SJCRH30 (cell line): ENCODE data around the gene TBL1X. TPM values are rescaled to one million over a fixed set of nuclear protein-coding genes. Genes with fewer than 3 reads are reported as not detected.
"Not testable (repeated sequence)": the region's sequence is repeated elsewhere in the genome, so short reads cannot be mapped to it uniquely, and the experiment has no call there.

Experiments used
- DNase-seq, 2 experiments: peaks; one replicate each; pipeline ENCODE4 v3.0.0-alpha.2; 2015 to 2020
- H3K27ac ChIP-seq: fragments of 250-450 bp; sonication (Bioruptor Pico); 2 replicates; pipeline ENCODE4 v1.5.1; 2020; ENCODE audit warnings: mild to moderate bottlenecking, moderate library complexity
- H3K27me3 ChIP-seq: fragments of 250-450 bp; sonication (Bioruptor Pico); 2 replicates; pipeline ENCODE4 v1.5.1; 2020; ENCODE audit warnings: mild to moderate bottlenecking, moderate library complexity
- H3K36me3 ChIP-seq: fragments of 250-450 bp; sonication (Bioruptor Pico); 2 replicates; pipeline ENCODE4 v1.5.1; 2020; ENCODE audit warnings: mild to moderate bottlenecking, moderate library complexity
- H3K4me1 ChIP-seq: fragments of 250-450 bp; sonication (Bioruptor Pico); 2 replicates; pipeline ENCODE4 v1.5.1; 2020; ENCODE audit warnings: mild to moderate bottlenecking, moderate library complexity
- H3K4me3 ChIP-seq: fragments of 250-450 bp; sonication (Bioruptor Pico); 2 replicates; pipeline ENCODE4 v1.5.1; 2020; ENCODE audit warnings: mild to moderate bottlenecking, moderate library complexity
- H3K9me3 ChIP-seq: fragments of 250-450 bp; sonication (Bioruptor Pico); replicated peaks from 2 replicates; pipeline ENCODE4 v1.5.1; 2020; ENCODE audit warnings: mild to moderate bottlenecking, moderate library complexity
- total RNA-seq: library from RNA; depleted of rRNA; stranded (reverse); fragments of >200 nt; shearing (Covaris generic); gene quantifications from 2 replicates; pipeline ENCODE4 v1.2.3, GENCODE V29; 2014

TBL1X gene
- total RNA-seq, 1 experiment from 2014 or later: 26.3 TPM

- DNase-seq: no peak
- Histone ChIP-seq H3K4me3 (no peak overlapping the region), H3K4me1 (peaks cover 3% of the 10 kb centered on the region; the same call in 1 of the 2 replicates), H3K9me3 (no peaks in the 10 kb centered on the region), H3K27me3 (no peaks in the 10 kb centered on the region), H3K36me3 (no peaks in the 10 kb centered on the region), H3K27ac (no peak overlapping the region)
Observed at GRCh38 chrX:9442056-9442455, 22.8 kb upstream of the TBL1X start.

DNA sequence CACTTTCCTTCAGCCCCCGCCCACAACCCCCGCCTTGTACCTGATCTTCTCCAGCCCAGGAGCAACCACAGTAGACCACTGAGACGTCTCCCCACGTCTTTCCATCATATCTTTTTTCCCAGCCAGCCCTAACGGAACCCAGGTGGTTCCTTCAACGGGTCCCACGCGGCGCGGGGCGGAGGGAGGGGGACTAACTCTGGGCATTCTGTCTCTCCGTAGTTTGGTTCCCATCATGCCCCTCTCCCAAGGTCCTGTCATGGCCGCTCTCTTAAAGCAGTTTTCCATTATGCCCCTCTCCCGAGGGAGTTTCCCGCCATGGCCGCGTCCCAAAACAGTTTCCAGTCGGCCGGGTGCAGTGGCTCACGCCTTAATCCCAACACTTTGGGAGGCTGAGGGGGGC, 21.5 kb upstream of the TBL1X start:
- Histone ChIP-seq H3K4me3 (no peak overlapping the region), H3K36me3 (no peaks in the 10 kb centered on the region)

GRCh38 chrX:9447906-9448305, 17.0 kb upstream of the TBL1X start:
- H3K27me3 ChIP-seq: no peaks in the 10 kb centered on the region
- peaks cover 3% of the 10 kb centered on the region; the same call in 1 of the 2 replicates for H3K4me1 ChIP-seq
- H3K9me3 ChIP-seq: no peaks in the 10 kb centered on the region
- H3K4me3 ChIP-seq: no peak overlapping the region
- DNase-seq: no peak
- no peaks in the 10 kb centered on the region for H3K36me3 ChIP-seq
- H3K27ac ChIP-seq: no peak overlapping the region

More for the DNA sequence above, 21.5 kb upstream of the TBL1X start:
- H3K27ac ChIP-seq: no peak overlapping the region
- H3K9me3 ChIP-seq: no peaks in the 10 kb centered on the region
- peaks cover 3% of the 10 kb centered on the region; the same call in 1 of the 2 replicates for H3K4me1 ChIP-seq
- no peak for DNase-seq
- no peaks in the 10 kb centered on the region for H3K27me3 ChIP-seq

- Histone ChIP-seq H3K27ac (no peak overlapping the region), H3K27me3 (no peaks in the 10 kb centered on the region), H3K36me3 (no peaks in the 10 kb centered on the region), H3K4me1 (peaks cover 5% of the 10 kb centered on the region), H3K9me3 (no peaks in the 10 kb centered on the region; the same call in 1 of the 2 replicates), H3K4me3 (no peak overlapping the region)
- no peak for DNase-seq
Observed at GRCh38 chrX:9456250-9457074, 8.4 kb upstream of the TBL1X start.

DNA sequence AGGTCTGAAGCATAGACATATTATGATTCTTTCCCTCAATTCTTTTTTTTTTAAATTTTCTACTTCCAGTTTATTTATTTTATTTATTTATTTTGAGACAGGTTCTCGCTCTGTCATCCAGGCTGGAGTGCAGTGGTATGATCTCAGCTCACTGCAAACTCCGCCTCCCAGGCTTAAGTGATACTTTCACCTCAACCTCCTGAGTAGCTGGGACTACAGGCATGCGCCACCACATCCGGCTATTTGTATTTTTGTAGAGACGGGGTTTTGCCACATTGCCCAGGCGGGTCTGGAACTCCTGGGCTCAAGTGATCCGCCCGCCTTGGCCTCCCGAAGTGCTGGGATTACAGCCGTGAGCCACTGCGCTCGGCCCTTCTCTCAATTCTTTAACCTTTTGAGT, 6.8 kb upstream of the TBL1X start:
- H3K27me3 ChIP-seq, DNase-seq, H3K36me3 ChIP-seq, H3K27ac ChIP-seq, H3K9me3 ChIP-seq, H3K4me3 ChIP-seq: not testable (repeated sequence)
- peaks cover 17% of the 10 kb centered on the region for H3K4me1 ChIP-seq

DNA sequence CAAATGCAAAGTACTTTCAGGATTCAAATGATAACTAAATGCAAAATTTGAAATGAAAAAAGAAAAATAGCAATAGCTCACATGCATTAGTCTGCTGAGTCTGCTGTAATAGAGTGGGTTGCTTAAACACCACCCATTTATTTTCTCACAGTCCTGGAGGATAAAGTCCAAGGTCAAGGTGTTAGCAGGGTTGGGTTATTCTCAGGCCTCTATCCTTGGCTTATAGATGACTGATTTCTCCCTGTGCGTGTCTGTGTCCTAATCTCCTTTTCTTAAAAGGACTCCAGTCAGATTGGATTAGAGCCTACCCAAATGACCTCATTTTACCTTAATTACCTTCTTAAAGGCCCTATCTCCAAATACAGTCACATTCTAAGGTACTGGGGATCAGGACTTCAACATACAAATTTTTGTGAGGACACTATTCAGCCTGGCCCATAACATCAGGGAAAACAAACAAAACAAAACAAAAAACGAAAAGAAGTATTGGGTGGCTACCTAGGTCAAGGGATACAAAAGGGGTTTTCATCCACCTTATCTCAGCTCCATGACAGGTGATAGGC, 6.3 kb upstream of the TBL1X start:
- Histone ChIP-seq H3K36me3 (no peaks in the 10 kb centered on the region), H3K9me3 (no peaks in the 10 kb centered on the region; the same call in 1 of the 2 replicates), H3K27me3 (no peaks in the 10 kb centered on the region), H3K4me3 (no peak overlapping the region), H3K4me1 (peaks cover 17% of the 10 kb centered on the region), H3K27ac (no peak overlapping the region)
- no peak for DNase-seq

DNA sequence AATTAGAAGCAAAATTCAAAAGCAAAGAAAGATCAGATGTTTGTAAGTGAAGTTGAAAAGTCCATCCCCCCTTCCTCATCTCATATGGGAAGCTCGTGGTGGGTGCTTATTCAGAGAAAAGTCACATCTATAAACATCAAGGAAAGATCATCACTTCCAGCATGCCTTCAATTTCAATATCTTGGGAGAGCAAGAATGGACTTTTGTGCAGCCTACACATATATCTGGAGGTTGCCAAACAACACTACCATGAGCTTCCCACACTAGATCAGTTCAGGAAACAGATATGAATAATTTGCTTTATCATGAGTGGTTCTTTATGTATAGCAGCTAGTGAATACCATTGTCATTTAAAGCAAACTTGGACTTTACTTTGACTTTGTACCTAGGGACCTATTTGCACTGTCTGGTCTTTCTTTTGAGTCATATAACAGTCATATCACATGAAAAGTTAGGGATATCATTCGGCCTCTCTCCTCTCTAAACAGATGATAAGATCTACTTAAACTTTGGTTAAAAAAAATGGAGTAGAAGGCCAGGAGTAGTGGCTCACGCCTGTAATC, 5.6 kb upstream of the TBL1X start:
- no peak overlapping the region for H3K27ac ChIP-seq
- peaks cover 17% of the 10 kb centered on the region for H3K4me1 ChIP-seq
- no peak for DNase-seq
- no peaks in the 10 kb centered on the region for H3K27me3 ChIP-seq
- H3K36me3 ChIP-seq: no peaks in the 10 kb centered on the region
- no peak overlapping the region for H3K4me3 ChIP-seq
- no peaks in the 10 kb centered on the region; the same call in 1 of the 2 replicates for H3K9me3 ChIP-seq

- Histone ChIP-seq H3K9me3 (no peaks in the 10 kb centered on the region; the same call in 1 of the 2 replicates), H3K27ac (no peak overlapping the region), H3K4me1 (peaks cover 17% of the 10 kb centered on the region), H3K4me3 (no peak overlapping the region), H3K36me3 (no peaks in the 10 kb centered on the region), H3K27me3 (no peaks in the 10 kb centered on the region)
- DNase-seq: no peak
Observed at GRCh38 chrX:9461087-9461486, 3.8 kb upstream of the TBL1X start.

DNA sequence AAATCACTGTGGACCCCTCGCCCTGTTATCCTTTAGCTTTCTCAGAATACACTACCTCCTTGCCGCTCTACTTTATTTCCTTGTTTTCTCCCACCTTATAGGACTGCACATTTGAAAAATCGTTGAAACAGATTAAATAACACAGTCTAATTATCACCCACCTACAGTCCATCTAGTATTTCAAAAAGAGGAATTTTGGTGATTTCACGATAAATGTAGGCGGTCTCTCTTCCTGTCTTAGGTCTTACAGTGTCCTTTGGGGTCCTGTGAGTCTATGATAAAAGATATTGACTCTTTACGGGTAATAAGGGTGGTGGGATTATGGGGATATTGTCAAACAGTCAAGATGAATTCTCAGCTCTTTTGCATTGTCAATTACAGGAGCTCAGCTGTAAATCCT, 2.4 kb upstream of the TBL1X start:
- H3K27me3 ChIP-seq: no peaks in the 10 kb centered on the region
- no peak for DNase-seq
- no peaks in the 10 kb centered on the region for H3K36me3 ChIP-seq
- H3K4me3 ChIP-seq: peak overlapping the region; percentile 17
- peaks cover 17% of the 10 kb centered on the region for H3K4me1 ChIP-seq
- H3K27ac ChIP-seq: peak overlapping the region; percentile 53
- H3K9me3 ChIP-seq: no peaks in the 10 kb centered on the region; the same call in 1 of the 2 replicates

DNA sequence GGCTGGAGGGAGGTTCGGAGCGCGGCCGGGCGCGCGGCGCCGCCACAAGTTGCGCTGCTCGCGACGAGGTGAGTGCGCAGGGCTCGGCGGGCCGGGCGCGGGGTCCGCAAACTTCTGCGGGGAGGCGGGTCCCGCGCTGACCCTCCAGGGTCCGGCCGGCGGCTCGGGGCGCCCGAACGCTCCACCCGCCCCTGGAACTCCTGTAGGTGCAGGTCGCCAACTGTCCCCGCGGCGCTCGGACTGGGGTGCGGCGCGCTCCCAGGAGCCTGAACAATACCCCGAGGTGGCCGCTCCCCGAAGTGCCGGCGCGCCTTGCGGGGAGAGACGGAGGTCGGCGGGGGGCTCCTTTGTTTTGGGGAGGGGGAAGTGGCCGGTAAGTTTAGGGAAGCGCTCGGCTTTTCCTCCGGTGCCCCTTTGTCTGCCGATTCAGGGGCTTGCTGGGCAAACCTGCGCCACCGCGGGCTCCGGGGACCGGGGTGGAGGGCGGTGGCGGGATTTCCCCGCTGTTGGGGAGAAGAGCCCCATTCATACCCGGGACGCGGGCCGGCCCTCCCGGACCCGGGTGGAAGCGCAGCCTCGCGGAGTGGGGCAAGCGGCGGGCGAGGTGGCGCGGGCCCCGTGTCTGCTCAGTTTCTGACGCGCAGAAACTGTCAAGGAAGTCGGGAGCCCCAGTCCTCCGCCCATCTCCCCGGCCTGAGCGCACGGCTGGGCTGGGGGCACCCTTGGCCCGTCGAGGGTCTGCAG, 694 bp downstream of the TBL1X start:
- peak overlapping the region; percentile 40 for H3K27ac ChIP-seq
- peak; percentile 24 to 39 for DNase-seq
- peaks cover 17% of the 10 kb centered on the region for H3K4me1 ChIP-seq
- no peaks in the 10 kb centered on the region for H3K27me3 ChIP-seq
- no peaks in the 10 kb centered on the region for H3K9me3 ChIP-seq
- H3K36me3 ChIP-seq: peaks cover 9% of the 10 kb centered on the region; the same call in 1 of the 2 replicates
- H3K4me3 ChIP-seq: peak overlapping the region; percentile 87

DNA sequence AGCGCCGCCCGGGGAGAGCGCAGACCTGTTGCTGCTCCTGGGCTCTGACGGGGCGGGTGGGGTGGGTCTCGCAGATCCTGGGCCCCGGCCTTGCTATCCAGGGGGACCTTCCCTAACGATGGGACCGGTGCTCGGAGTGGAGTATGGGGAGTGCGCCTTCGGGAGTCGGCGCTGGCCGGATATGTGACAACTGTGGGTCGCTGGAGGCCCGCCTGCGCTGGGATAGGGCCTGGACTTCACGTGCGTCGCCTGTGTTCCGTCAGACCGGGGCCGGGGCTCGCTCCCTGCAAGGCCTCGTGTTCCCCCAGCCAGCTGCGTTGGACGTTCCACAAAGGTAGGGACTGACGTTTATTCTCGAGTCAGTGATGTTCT, 1.3 kb downstream of the TBL1X start:
- Histone ChIP-seq H3K4me1 (peaks cover 16% of the 10 kb centered on the region), H3K27me3 (no peaks in the 10 kb centered on the region), H3K27ac (peak overlapping the region; percentile 40; the same call in 1 of the 2 replicates), H3K9me3 (no peaks in the 10 kb centered on the region), H3K36me3 (peaks cover 9% of the 10 kb centered on the region; the same call in 1 of the 2 replicates), H3K4me3 (peak overlapping the region; percentile 87)
- DNase-seq: peak; percentile 59 to 71

DNA sequence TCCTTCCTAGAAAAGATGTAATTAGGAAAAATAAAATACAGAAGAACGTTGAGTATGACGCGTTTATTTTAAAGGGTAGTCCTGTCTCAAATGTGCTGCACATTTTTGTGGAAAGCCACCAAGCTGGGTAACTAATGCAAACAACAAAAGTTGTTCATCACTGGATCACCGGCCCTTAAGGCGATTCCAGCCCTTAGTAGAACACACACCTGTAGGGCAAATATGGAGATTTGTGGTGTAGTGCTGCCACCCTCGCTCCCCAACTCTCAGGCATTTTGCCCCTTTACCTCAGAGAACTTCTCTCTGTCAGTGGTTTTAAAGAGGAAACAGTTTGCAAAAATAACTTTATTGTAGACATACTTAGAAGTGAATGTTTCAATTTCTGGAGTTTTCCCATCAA, 1.9 kb downstream of the TBL1X start:
- peaks cover 9% of the 10 kb centered on the region; the same call in 1 of the 2 replicates for H3K36me3 ChIP-seq
- peak overlapping the region; percentile 87 for H3K4me3 ChIP-seq
- no peaks in the 10 kb centered on the region for H3K27me3 ChIP-seq
- peaks cover 10% of the 10 kb centered on the region for H3K4me1 ChIP-seq
- H3K9me3 ChIP-seq: no peaks in the 10 kb centered on the region
- no peak overlapping the region for H3K27ac ChIP-seq
- DNase-seq: no peak

GRCh38 chrX:9467146-9467545, 2.3 kb downstream of the TBL1X start:
- H3K4me1 ChIP-seq: peaks cover 5% of the 10 kb centered on the region
- H3K27ac ChIP-seq: no peak overlapping the region
- H3K36me3 ChIP-seq: peaks cover 9% of the 10 kb centered on the region; the same call in 1 of the 2 replicates
- no peak overlapping the region; the same call in 1 of the 2 replicates for H3K4me3 ChIP-seq
- H3K9me3 ChIP-seq: no peaks in the 10 kb centered on the region
- no peaks in the 10 kb centered on the region for H3K27me3 ChIP-seq
- DNase-seq: no peak

GRCh38 chrX:9467751-9468150, 2.9 kb downstream of the TBL1X start:
- no peak for DNase-seq
- Histone ChIP-seq H3K27ac (no peak overlapping the region), H3K4me1 (no peaks in the 10 kb centered on the region), H3K4me3 (no peak overlapping the region), H3K9me3 (no peaks in the 10 kb centered on the region), H3K27me3 (no peaks in the 10 kb centered on the region), H3K36me3 (peaks cover 9% of the 10 kb centered on the region; the same call in 1 of the 2 replicates)
